ENCODE measurements around the gene ACADL. TPM values are rescaled to one million over a fixed set of nuclear protein-coding genes. Genes with fewer than 3 reads are reported as not detected.

Gene ACADL
- total and polyA plus RNA-seq, 2 of the 13 experiments (the other 11 are each of a cell fraction or from before 2014, with no cell fraction given) = not detected

DNA sequence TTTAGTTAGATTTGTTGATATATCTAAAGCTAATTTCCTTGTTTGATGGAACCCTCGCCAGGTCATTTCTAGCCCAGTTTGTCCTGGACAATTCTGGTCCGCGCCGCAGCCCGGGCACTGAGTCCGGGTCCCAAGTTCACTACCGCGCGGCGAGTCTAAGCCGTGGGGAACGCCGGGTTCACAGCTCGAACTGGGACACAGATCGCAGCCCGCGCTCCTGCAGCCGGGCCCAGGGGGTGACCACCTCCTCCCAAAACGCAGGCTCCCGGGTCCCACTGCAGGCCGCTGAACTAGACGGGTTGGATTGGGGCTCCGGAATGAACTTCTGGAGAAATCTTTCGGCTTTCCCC lies 681 bp downstream of the ACADL start (continued):
- TF ChIP-seq, protein P1, sequence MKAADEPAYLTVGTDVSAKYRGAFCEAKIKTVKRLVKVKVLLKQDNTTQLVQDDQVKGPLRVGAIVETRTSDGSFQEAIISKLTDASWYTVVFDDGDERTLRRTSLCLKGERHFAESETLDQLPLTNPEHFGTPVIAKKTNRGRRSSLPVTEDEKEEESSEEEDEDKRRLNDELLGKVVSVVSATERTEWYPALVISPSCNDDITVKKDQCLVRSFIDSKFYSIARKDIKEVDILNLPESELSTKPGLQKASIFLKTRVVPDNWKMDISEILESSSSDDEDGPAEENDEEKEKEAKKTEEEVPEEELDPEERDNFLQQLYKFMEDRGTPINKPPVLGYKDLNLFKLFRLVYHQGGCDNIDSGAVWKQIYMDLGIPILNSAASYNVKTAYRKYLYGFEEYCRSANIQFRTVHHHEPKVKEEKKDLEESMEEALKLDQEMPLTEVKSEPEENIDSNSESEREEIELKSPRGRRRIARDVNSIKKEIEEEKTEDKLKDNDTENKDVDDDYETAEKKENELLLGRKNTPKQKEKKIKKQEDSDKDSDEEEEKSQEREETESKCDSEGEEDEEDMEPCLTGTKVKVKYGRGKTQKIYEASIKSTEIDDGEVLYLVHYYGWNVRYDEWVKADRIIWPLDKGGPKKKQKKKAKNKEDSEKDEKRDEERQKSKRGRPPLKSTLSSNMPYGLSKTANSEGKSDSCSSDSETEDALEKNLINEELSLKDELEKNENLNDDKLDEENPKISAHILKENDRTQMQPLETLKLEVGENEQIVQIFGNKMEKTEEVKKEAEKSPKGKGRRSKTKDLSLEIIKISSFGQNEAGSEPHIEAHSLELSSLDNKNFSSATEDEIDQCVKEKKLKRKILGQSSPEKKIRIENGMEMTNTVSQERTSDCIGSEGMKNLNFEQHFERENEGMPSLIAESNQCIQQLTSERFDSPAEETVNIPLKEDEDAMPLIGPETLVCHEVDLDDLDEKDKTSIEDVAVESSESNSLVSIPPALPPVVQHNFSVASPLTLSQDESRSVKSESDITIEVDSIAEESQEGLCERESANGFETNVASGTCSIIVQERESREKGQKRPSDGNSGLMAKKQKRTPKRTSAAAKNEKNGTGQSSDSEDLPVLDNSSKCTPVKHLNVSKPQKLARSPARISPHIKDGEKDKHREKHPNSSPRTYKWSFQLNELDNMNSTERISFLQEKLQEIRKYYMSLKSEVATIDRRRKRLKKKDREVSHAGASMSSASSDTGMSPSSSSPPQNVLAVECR (CRISPR knock-in tag; IDR thresholded peaks at IDR 0.05; ENCODE audit: borderline replicate concordance) = no peak
- TF ChIP-seq REXO4 (CRISPR knock-in tag; IDR thresholded peaks at IDR 0.05; ENCODE audit: borderline replicate concordance) (no peak), HES4 (CRISPR knock-in tag; IDR thresholded peaks at IDR 0.05; ENCODE audit: borderline replicate concordance) (no peak), NFIB (CRISPR knock-in tag; IDR thresholded peaks at IDR 0.05; ENCODE audit: borderline replicate concordance) (no peak), RXRA (CRISPR knock-in tag; IDR thresholded peaks at IDR 0.05) (no peak)
- TF ChIP-seq, protein P2, sequence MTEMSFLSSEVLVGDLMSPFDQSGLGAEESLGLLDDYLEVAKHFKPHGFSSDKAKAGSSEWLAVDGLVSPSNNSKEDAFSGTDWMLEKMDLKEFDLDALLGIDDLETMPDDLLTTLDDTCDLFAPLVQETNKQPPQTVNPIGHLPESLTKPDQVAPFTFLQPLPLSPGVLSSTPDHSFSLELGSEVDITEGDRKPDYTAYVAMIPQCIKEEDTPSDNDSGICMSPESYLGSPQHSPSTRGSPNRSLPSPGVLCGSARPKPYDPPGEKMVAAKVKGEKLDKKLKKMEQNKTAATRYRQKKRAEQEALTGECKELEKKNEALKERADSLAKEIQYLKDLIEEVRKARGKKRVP (CRISPR knock-in tag; IDR thresholded peaks at IDR 0.05) = no peak

DNA sequence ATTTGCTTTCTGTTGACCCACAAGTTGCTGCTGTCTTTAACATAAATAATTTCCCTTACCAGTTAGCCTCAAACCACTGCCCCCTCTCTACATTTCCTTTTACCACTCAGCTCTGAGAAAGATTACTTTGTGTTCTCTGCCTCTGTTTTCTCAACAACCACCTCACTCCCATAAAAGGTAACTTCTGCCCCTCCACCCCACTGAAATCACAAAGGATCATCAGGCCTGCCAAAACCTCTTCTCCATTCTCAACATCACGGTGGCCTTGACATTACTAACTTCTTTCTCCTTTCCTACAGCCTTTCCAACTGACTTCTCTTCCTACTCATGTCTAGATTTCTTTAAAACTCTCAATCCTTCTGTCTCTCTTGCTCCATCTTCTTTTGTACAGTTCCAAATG lies 10.1 kb downstream of the ACADL start:
- ATAC-seq = no peak

More for the DNA sequence above, 10.1 kb downstream of the ACADL start:
- H3K4me1 ChIP-seq (ENCODE audit: insufficient read depth, low read length) = no peaks in the 10 kb centered on the region
- DNase-seq (ENCODE audit: low spot score) = no peak
- TF ChIP-seq PAF1 (CRISPR knock-in tag; IDR thresholded peaks at IDR 0.05) = no peak
- TF ChIP-seq KLF9 (CRISPR knock-in tag; IDR thresholded peaks at IDR 0.05; ENCODE audit: low read depth) = no peak
- TF ChIP-seq GABPA (IDR thresholded peaks at IDR 0.05; ENCODE audit: low read depth, low read length) = no peak
- no peak for TF ChIP-seq GABPA (CRISPR knock-in tag; IDR thresholded peaks at IDR 0.05; ENCODE audit: low read depth)
- TF ChIP-seq, protein P3, sequence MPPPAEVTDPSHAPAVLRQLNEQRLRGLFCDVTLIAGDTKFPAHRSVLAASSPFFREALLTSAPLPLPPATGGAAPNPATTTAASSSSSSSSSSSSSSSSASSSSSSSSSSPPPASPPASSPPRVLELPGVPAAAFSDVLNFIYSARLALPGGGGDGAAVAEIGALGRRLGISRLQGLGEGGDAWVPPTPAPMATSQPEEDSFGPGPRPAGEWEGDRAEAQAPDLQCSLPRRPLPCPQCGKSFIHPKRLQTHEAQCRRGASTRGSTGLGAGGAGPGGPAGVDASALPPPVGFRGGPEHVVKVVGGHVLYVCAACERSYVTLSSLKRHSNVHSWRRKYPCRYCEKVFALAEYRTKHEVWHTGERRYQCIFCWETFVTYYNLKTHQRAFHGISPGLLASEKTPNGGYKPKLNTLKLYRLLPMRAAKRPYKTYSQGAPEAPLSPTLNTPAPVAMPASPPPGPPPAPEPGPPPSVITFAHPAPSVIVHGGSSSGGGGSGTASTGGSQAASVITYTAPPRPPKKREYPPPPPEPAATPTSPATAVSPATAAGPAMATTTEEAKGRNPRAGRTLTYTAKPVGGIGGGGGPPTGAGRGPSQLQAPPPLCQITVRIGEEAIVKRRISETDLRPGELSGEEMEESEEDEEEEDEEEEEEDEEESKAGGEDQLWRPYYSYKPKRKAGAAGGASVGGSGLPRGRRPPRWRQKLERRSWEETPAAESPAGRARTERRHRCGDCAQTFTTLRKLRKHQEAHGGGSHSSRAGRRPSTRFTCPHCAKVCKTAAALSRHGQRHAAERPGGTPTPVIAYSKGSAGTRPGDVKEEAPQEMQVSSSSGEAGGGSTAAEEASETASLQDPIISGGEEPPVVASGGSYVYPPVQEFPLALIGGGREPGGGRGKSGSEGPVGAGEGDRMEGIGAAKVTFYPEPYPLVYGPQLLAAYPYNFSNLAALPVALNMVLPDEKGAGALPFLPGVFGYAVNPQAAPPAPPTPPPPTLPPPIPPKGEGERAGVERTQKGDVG (CRISPR knock-in tag; IDR thresholded peaks at IDR 0.05; ENCODE audit: borderline replicate concordance) = no peak
- TF ChIP-seq, protein P4, sequence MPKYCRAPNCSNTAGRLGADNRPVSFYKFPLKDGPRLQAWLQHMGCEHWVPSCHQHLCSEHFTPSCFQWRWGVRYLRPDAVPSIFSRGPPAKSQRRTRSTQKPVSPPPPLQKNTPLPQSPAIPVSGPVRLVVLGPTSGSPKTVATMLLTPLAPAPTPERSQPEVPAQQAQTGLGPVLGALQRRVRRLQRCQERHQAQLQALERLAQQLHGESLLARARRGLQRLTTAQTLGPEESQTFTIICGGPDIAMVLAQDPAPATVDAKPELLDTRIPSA (CRISPR knock-in tag; IDR thresholded peaks at IDR 0.05; ENCODE audit: borderline replicate concordance) = no peak
- TF ChIP-seq, protein P5, sequence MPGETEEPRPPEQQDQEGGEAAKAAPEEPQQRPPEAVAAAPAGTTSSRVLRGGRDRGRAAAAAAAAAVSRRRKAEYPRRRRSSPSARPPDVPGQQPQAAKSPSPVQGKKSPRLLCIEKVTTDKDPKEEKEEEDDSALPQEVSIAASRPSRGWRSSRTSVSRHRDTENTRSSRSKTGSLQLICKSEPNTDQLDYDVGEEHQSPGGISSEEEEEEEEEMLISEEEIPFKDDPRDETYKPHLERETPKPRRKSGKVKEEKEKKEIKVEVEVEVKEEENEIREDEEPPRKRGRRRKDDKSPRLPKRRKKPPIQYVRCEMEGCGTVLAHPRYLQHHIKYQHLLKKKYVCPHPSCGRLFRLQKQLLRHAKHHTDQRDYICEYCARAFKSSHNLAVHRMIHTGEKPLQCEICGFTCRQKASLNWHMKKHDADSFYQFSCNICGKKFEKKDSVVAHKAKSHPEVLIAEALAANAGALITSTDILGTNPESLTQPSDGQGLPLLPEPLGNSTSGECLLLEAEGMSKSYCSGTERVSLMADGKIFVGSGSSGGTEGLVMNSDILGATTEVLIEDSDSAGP (CRISPR knock-in tag; IDR thresholded peaks at IDR 0.05; ENCODE audit: borderline replicate concordance) = no peak
- in situ Hi-C loops (cut with HindIII; ENCODE audit: extremely low pct_ligation_motif_present, low pct_unique_long_range_greater_than_20kb) (no loop called here), intact Hi-C loops (cut with micrococcal nuclease; ENCODE audit: unreplicated experiment) (no loop called here)
- H4K20me1 ChIP-seq (ENCODE audit: insufficient read depth, low read length) = no peaks in the 10 kb centered on the region
- no peaks in the 10 kb centered on the region for H3K79me2 ChIP-seq (ENCODE audit: insufficient read depth, low read length)
- no peaks in the 10 kb centered on the region for H3K27me3 ChIP-seq (ENCODE audit: control insufficient read depth in 1 of 2, insufficient read depth in 2 of 2, low read length in 2 of 2)
- no peak for FAIRE-seq
- ChIA-PET POLR2A (no interaction called here), CTCF (ENCODE audit: low intra/inter-chr PET ratio, low total read pairs) (no interaction called here)
- H3K9me3 ChIP-seq (ENCODE audit: low read length) = no peaks in the 10 kb centered on the region
- no peak overlapping the region for H3K9ac ChIP-seq (ENCODE audit: insufficient read depth, low read depth, low read length)
- no TSS peak for BruUV-seq (replicated peaks)
- no peak overlapping the region for H2AFZ ChIP-seq (ENCODE audit: low read length)
- 2% methylated on average over 1 of the region's 1 CpG for WGBS (ENCODE audit: low lambda C conversion rate)
- H3K4me2 ChIP-seq (ENCODE audit: low read depth, low read length) = no peak overlapping the region
- H3K4me3 ChIP-seq (replicated peaks in 1 of 3; ENCODE audit: insufficient read depth in 1 of 3, low read depth in 2 of 3, low read length in 3 of 3) = no peak overlapping the region
- H3K27ac ChIP-seq (ENCODE audit: extremely low read length, insufficient read depth, low read length) = no peak overlapping the region
- no peaks in the 10 kb centered on the region for H3K36me3 ChIP-seq (replicated peaks in 1 of 2; ENCODE audit: control insufficient read depth in 1 of 2, insufficient read depth in 2 of 2, low read length in 2 of 2)

Measured in HepG2 (cell line).